IPS-15b (cell line): ENCODE results near the gene FXYD7.
A peak's percentile ranks its signal among the peaks of the same experiment; 100 is the strongest.

Experiments
- H3K27me3 ChIP-seq: one replicate; pipeline ENCODE4 v1.6.1; 2013; ENCODE audit warnings: low read length; ENCODE audit not compliant: control insufficient read depth, insufficient read depth
- H3K36me3 ChIP-seq: one replicate; pipeline ENCODE4 v1.6.1; 2013; ENCODE audit warnings: low read length; ENCODE audit not compliant: control insufficient read depth, insufficient read depth
- H3K4me1 ChIP-seq: one replicate; pipeline ENCODE4 v1.6.1; 2013; ENCODE audit warnings: mild to moderate bottlenecking, low read length; ENCODE audit not compliant: control insufficient read depth, insufficient read depth
- H3K4me3 ChIP-seq: one replicate; pipeline ENCODE4 v1.5.1; 2013; ENCODE audit warnings: low read depth, low read length
- H3K9ac ChIP-seq: one replicate; pipeline ENCODE4 v1.6.1; 2013; ENCODE audit warnings: low read depth, mild to moderate bottlenecking, low read length
- H3K9me3 ChIP-seq: one replicate; pipeline ENCODE4 v1.6.1; 2013; ENCODE audit warnings: mild to moderate bottlenecking, low read length; ENCODE audit not compliant: control insufficient read depth, insufficient read depth

Gene FXYD7

GRCh38 chr19:35104361-35104760, 38.7 kb upstream of the FXYD7 start:
- no peaks in the 10 kb centered on the region for H3K36me3 ChIP-seq
- H3K4me3 ChIP-seq, result no peak overlapping the region
- H3K9ac ChIP-seq, result no peak overlapping the region
- no peaks in the 10 kb centered on the region for H3K4me1 ChIP-seq
- H3K9me3 ChIP-seq, result no peaks in the 10 kb centered on the region
- H3K27me3 ChIP-seq, result no peaks in the 10 kb centered on the region

DNA sequence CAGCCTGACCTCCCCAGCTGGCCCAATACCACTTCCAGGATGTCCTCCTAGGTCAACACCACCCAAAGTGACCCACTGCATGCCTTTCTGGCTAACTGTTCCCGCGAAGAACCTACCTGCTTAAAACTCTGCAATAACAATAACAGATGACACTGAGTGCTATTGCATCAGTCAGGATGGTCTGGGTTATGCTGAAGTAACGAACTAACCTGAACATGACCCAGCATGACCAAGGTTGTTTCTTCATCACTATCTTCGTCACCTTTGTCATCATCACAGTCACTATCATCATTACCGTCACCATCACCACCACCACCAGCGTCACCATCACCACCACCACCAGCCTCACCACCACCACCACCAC, 38.0 kb upstream of the FXYD7 start:
- Histone ChIP-seq H3K36me3 (no peaks in the 10 kb centered on the region), H3K4me1 (no peaks in the 10 kb centered on the region), H3K4me3 (no peak overlapping the region), H3K9me3 (no peaks in the 10 kb centered on the region), H3K27me3 (no peaks in the 10 kb centered on the region), H3K9ac (no peak overlapping the region)

DNA sequence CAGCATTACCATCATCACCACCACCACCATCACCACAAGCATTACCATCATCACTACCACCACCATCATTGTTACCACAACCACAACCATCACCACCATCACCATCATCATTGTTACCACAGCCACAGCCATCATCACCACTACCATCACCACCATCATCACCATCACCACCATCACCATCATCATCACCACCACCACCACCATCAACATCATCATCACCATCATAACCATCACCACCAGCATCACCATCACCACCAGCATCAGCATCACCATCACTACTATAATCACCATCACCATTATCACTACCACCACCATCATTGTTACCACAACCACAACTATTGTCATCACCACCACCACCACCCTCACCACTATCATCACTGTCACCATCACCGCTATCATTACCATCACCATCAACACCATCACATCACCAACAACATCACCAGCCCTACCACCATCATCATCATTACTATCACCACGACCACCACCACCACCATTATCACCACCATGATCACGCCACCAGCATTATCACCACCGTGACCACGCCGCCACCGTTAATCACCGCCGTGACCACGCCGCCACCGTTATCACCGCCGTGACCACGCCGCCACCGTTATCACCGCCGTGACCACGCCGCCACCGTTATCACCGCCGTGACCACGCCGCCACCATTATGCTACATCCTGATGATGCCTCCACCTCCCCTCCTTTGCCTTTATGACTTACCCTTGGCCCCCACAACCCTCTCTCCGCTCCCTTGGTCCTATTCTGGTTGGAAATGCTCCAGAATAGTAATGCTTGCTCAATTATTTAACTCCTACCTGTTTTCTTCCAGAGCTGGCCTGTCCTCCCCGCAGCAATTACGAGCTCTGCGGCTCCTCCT, 37.4 kb upstream of the FXYD7 start:
- H3K27me3 ChIP-seq, result no peaks in the 10 kb centered on the region
- no peak overlapping the region for H3K9ac ChIP-seq
- H3K36me3 ChIP-seq, result no peaks in the 10 kb centered on the region
- H3K4me3 ChIP-seq, result no peak overlapping the region
- H3K4me1 ChIP-seq, result peaks cover 1% of the 10 kb centered on the region
- H3K9me3 ChIP-seq, result no peaks in the 10 kb centered on the region

DNA sequence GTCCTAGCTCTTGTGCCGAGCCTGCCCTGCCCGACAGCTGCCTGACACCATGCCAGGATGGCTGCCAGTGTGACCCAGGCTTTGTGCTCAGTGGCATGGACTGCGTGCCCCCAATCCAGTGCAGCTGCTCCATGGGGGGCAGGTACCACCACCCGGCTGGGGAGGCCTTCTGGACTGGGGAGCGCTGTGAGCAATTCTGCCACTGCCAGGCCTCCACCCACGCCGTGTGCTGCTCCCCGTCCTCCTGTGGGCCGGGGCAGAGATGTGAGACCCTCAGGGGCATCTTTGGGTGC, 36.8 kb upstream of the FXYD7 start:
- H3K9me3 ChIP-seq, result no peaks in the 10 kb centered on the region

GRCh38 chr19:35106898-35107541, 36.0 kb upstream of the FXYD7 start:
- Histone ChIP-seq H3K4me1 (peaks cover 2% of the 10 kb centered on the region), H3K9ac (no peak overlapping the region), H3K4me3 (no peak overlapping the region), H3K36me3 (no peaks in the 10 kb centered on the region), H3K27me3 (no peaks in the 10 kb centered on the region), H3K9me3 (no peaks in the 10 kb centered on the region)

More for the DNA sequence above, 36.8 kb upstream of the FXYD7 start:
- H3K4me3 ChIP-seq, result no peak overlapping the region
- H3K36me3 ChIP-seq, result no peaks in the 10 kb centered on the region
- H3K9ac ChIP-seq, result no peak overlapping the region
- H3K27me3 ChIP-seq, result no peaks in the 10 kb centered on the region
- H3K4me1 ChIP-seq, result peaks cover 2% of the 10 kb centered on the region

DNA sequence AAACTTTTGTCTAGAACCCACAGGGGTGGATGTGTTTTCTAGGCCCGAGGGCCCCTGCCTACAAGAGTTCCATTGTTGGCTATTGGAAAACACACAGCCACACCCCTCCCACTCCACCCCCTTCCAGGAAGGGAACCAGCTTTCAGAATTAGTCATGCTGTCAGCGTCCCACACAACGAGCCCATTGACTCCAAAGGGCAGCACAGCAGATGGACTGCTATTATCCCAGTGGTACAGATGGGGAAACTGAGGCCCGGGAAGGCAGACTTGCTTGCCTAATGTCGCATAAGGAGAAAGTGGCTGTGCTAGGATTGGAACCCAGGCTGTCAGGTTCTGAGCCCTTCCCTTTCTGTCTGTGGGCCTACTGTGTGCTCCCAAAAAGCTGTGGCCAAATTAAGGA, 35.5 kb upstream of the FXYD7 start:
- Histone ChIP-seq H3K9me3 (no peaks in the 10 kb centered on the region), H3K9ac (no peak overlapping the region), H3K4me1 (peaks cover 2% of the 10 kb centered on the region), H3K4me3 (no peak overlapping the region), H3K36me3 (no peaks in the 10 kb centered on the region), H3K27me3 (no peaks in the 10 kb centered on the region)

GRCh38 chr19:35108730-35109129, 34.3 kb upstream of the FXYD7 start:
- Histone ChIP-seq H3K9me3 (no peaks in the 10 kb centered on the region), H3K36me3 (no peaks in the 10 kb centered on the region), H3K9ac (no peak overlapping the region), H3K4me1 (peaks cover 2% of the 10 kb centered on the region), H3K27me3 (no peaks in the 10 kb centered on the region), H3K4me3 (no peak overlapping the region)

- Histone ChIP-seq H3K36me3 (no peaks in the 10 kb centered on the region), H3K4me1 (peaks cover 7% of the 10 kb centered on the region), H3K9me3 (no peaks in the 10 kb centered on the region), H3K27me3 (no peaks in the 10 kb centered on the region), H3K9ac (no peak overlapping the region), H3K4me3 (no peak overlapping the region)
Measured at GRCh38 chr19:35109395-35110112, 33.5 kb upstream of the FXYD7 start.

DNA sequence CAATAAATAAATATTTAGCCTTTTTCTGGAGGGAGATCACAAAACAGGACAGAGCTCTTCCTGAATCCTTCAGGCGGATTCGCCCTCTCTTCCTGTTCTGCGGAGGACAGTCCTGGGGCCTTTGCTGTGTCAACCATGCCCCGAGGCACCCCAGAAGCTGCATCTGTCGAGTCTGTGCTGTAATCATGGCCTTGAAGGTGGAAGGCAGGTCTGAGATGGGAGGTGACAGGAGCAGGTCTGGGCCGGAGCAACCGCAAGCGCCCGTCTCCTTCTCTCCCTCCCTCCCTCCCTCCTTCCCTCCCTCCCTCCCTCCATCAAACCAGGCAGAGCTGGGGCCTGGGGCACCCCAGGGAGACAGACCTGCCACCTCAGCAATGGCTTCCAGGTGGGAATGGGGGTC, 32.1 kb upstream of the FXYD7 start:
- no peaks in the 10 kb centered on the region for H3K36me3 ChIP-seq
- no peak overlapping the region for H3K9ac ChIP-seq
- H3K9me3 ChIP-seq, result no peaks in the 10 kb centered on the region
- peaks cover 2% of the 10 kb centered on the region for H3K27me3 ChIP-seq
- H3K4me1 ChIP-seq, result peaks cover 9% of the 10 kb centered on the region
- no peak overlapping the region for H3K4me3 ChIP-seq

DNA sequence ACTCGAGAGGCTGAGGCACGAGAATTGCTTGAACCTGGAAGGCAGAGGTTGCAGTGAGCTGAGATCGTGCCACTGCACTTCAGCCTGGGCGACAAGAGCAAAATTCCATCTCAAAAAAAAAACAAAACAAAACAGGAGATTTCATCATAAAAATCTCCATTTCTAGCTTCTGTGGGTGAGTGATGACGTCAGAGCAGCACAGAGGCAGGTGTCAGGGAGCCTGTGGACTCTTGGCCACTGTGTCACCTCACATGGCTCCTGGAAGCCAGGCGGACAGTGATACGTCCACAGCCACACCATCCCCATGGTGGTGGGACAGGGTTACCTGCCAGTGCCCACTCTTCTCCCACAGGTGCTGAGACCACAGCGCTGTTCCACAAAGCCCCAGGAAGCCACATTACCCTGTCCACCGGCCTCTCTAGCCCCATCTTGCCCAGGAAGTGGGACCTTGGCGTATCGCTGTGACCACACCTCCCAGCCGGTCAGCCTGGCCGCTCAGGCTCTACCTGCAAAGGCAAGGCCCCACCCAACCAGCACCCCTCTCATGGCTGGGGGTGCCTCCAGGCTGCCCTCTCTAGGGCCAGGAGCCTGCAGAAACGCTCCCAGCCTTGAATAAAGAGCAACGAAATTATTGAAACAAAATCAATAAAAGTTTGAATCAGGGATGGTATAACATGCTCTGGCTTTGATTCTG, 29.9 kb upstream of the FXYD7 start:
- H3K9ac ChIP-seq, result no peak overlapping the region

DNA sequence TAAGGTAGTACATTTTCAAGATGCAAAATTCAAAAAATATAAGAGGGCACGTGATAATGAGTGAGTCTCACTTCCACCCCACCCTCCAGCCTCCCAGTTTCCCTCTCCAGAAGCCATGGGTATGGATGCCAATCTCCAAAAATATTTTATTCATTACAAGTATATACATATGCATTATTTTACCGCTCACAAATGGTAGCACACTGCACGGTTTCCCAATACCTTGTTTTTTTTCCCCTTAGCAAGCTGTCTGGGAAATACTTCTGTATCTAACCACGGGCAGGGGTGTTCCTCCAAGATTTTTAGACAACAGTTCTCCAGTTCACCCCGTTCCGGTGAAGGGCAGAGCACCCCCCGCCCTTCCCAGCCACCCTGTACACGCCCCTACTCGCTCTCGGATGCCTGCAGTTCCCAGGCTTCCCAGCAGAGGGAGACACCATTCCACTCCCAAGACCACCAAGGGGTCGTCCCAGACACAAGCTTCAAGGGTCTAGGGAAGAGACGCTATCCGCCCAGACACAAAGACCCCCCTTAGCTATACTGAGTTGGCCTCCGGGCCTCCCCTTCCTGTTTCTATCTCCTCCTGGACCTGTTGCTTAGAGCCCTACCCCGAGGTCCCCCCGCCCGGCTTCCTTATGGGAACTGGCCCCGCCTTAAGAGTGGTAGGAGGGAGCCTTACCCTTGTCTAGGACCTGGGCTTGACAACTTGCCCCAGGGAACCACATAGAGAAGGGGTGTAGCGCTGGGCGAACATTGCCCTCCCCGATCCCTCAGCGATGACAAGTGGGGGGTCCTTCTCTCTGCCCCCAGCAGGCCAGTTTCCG, 28.5 kb upstream of the FXYD7 start:
- Histone ChIP-seq H3K27me3 (peaks cover 2% of the 10 kb centered on the region), H3K36me3 (no peaks in the 10 kb centered on the region), H3K4me1 (peaks cover 13% of the 10 kb centered on the region), H3K9me3 (no peaks in the 10 kb centered on the region), H3K9ac (no peak overlapping the region), H3K4me3 (peak overlapping the region; percentile 52)

More for the DNA sequence above, 29.9 kb upstream of the FXYD7 start:
- no peaks in the 10 kb centered on the region for H3K36me3 ChIP-seq
- no peaks in the 10 kb centered on the region for H3K9me3 ChIP-seq
- peaks cover 13% of the 10 kb centered on the region for H3K4me1 ChIP-seq
- H3K4me3 ChIP-seq, result no peak overlapping the region
- peaks cover 2% of the 10 kb centered on the region for H3K27me3 ChIP-seq
